K562 (cell line): ENCODE results near the gene RGS3. TPM values are rescaled to one million over a fixed set of nuclear protein-coding genes. Genes with fewer than 3 reads are reported as not detected.
A peak's percentile ranks its signal among the peaks of the same experiment; 100 is the strongest.

Source experiments
- ATAC-seq: fragments of 200-7000 bp; cut with Tn5 transposase; 3 replicates; pipeline ENCODE4 v1.9.1; 2020; ENCODE audit warnings: moderate library complexity
- BruUV-seq: library from RNA; stranded (reverse); fragments of 400-500 nt; replicated peaks from 2 replicates; lab custom pipeline; 2021; lab: Mats Ljungman, UMichigan
- CTCF ChIA-PET: fragments of 300-600 bp; formaldehyde crosslinking; extraction: SDS; loops from one replicate; lab custom pipeline; 2021; ENCODE audit warnings: low intra/inter-chr PET ratio; lab: Yijun Ruan, JAX
- POLR2A ChIA-PET: fragments of 300-600, 350-650 bp; sonication (Branson Sonifier 250); formaldehyde crosslinking; extraction: SDS; loops from one replicate; lab custom pipeline; 2021; ENCODE audit warnings: antibody characterized with exemption, inconsistent platforms; lab: Yijun Ruan, JAX
- DNase-seq, 4 experiments: peaks; one replicate each; pipeline versions ENCODE4 v3.0.0 to v3.0.0-alpha.2; 2011 to 2018; ENCODE audit warnings: low spot score in 3 of 4, mixed read lengths in 3 of 4; ENCODE audit errors: extremely low read depth in 1 of 4
- FAIRE-seq: peaks from 2 replicates; lab custom pipeline; 2011; peaks lifted over from hg19 to GRCh38; lab: Jason Lieb, UNC
- H2AFZ ChIP-seq: 2 replicates; pipeline ENCODE4 v1.6.0; 2011; ENCODE audit warnings: low read depth, low read length, control low read depth, inconsistent platforms
- H3K27ac ChIP-seq: fragments of 200-600 bp; 3 replicates; pipeline ENCODE4 v1.8.0; 2011; ENCODE audit warnings: low read depth, mild to moderate bottlenecking, control low read depth, inconsistent platforms, low read length, moderate library complexity, mixed read lengths; ENCODE audit errors: extremely low read depth
- H3K27me3 ChIP-seq, 2 experiments: fragments of 300-600 bp in 1 of 2; 2 replicates in 1 of 2; 3 replicates in 1 of 2; pipeline versions ENCODE4 v1.6.0 to v1.8.0; 2011; ENCODE audit warnings: inconsistent platforms in 2 of 2, low read length in 2 of 2, mild to moderate bottlenecking in 1 of 2, mixed read lengths in 1 of 2, moderate library complexity in 1 of 2; ENCODE audit not compliant: control insufficient read depth in 2 of 2, insufficient read depth in 2 of 2
- H3K36me3 ChIP-seq: fragments of 300-600 bp; 3 replicates; pipeline ENCODE4 v1.8.0; 2011; ENCODE audit warnings: mild to moderate bottlenecking, low read length, inconsistent platforms; ENCODE audit not compliant: control insufficient read depth, insufficient read depth
- H3K4me1 ChIP-seq, 2 experiments: fragments of 200-600 bp in 1 of 2; replicated peaks in 1 of 2; 2 replicates in 1 of 2; 3 replicates in 1 of 2; pipeline versions ENCODE4 v1.5.1 to v1.8.0; 2011; ENCODE audit warnings: inconsistent platforms in 2 of 2, low read length in 2 of 2, mild to moderate bottlenecking in 1 of 2, mixed read lengths in 1 of 2, moderate library complexity in 1 of 2; ENCODE audit not compliant: control insufficient read depth in 2 of 2, insufficient read depth in 2 of 2
- H3K4me2 ChIP-seq: 2 replicates; pipeline ENCODE4 v1.6.1; 2011; ENCODE audit warnings: low read length, control low read depth, inconsistent platforms, mixed read lengths; ENCODE audit not compliant: insufficient read depth
- H3K4me3 ChIP-seq: fragments of 200-600 bp; sonication (generic), shearing (Covaris generic); 2 replicates; pipeline ENCODE4 v1.5.1; 2016; ENCODE audit warnings: control low read depth, inconsistent platforms
- H3K79me2 ChIP-seq: fragments of 200-600 bp; 3 replicates; pipeline ENCODE4 v1.8.0; 2011; ENCODE audit warnings: low read length, inconsistent platforms; ENCODE audit not compliant: control insufficient read depth, insufficient read depth
- H3K9ac ChIP-seq, 2 experiments: 2 replicates each; pipeline versions ENCODE4 v1.6.0 to v1.6.1; 2011; ENCODE audit warnings: low read depth in 2 of 2, low read length in 2 of 2, control low read depth in 1 of 2, inconsistent platforms in 1 of 2, mild to moderate bottlenecking in 1 of 2, mixed read lengths in 1 of 2; ENCODE audit not compliant: insufficient read depth in 1 of 2
- H3K9me1 ChIP-seq: one replicate; pipeline ENCODE4 v1.6.0; 2011; ENCODE audit warnings: inconsistent platforms, mild to moderate bottlenecking, low read length, moderate library complexity; ENCODE audit not compliant: control insufficient read depth, insufficient read depth
- H3K9me3 ChIP-seq: replicated peaks from 2 replicates; pipeline ENCODE4 v1.5.1; 2011; ENCODE audit warnings: low read depth, low read length, inconsistent platforms; ENCODE audit not compliant: control insufficient read depth, insufficient read depth
- H4K20me1 ChIP-seq: replicated peaks from 2 replicates; pipeline ENCODE4 v1.6.1; 2011; ENCODE audit warnings: low read length, inconsistent platforms, mixed read lengths; ENCODE audit not compliant: control insufficient read depth, insufficient read depth
- CBFB ChIP-seq: sonication (generic); formaldehyde crosslinking; IDR thresholded peaks from 2 replicates; pipeline ENCODE4 v1.4.0; 2020; ENCODE audit warnings: mild to moderate bottlenecking, missing genetic modification reagents
- CC2D1A ChIP-seq: fragments of 450-650 bp; IDR thresholded peaks from 2 replicates; pipeline ENCODE4 v1.6.1; 2017; ENCODE audit warnings: mild to moderate bottlenecking
- DACH1 ChIP-seq: fragments of 450-650 bp; IDR thresholded peaks from 2 replicates; pipeline ENCODE4 v1.6.1; 2018; ENCODE audit not compliant: partially characterized antibody
- HEY1 ChIP-seq: fragments of 250-450 bp; sonication (Bioruptor Pico); IDR thresholded peaks from 2 replicates; pipeline ENCODE4 v1.5.0; 2020; ENCODE audit warnings: mild to moderate bottlenecking, moderate library complexity, borderline replicate concordance
- SMAD2 ChIP-seq: fragments of 150-350 bp; IDR thresholded peaks from 2 replicates; pipeline ENCODE4 v1.6.1; 2014; ENCODE audit warnings: low read depth, mild to moderate bottlenecking, low read length
- YY1 ChIP-seq, 3 experiments: IDR thresholded peaks; 2 replicates each; pipeline ENCODE4 v1.6.1; 2011; ENCODE audit warnings: low read length in 2 of 3, mild to moderate bottlenecking in 2 of 3, moderate library complexity in 2 of 3, borderline replicate concordance in 1 of 3, control low read depth in 1 of 3, low read depth in 1 of 3; ENCODE audit not compliant: insufficient read depth in 3 of 3, insufficient replicate concordance in 2 of 3, control insufficient read depth in 1 of 3, insufficient read length in 1 of 3; ENCODE audit errors: extremely low read depth in 1 of 3
- ZNF134 ChIP-seq: fragments of 250-450 bp; sonication (Bioruptor Pico); conservative IDR thresholded peaks from 2 replicates; pipeline ENCODE4 v1.4.0; 2020
- WGBS: fragments of 100-300 bp; shearing (Covaris generic); methylation state at CpG from one replicate; pipeline ENCODE4 v1.1.6; 2016; ENCODE audit warnings: low coverage, mixed read lengths; ENCODE audit not compliant: insufficient coverage; ENCODE audit errors: missing lambda C conversion rate; 5-methylcytosine and 5-hydroxymethylcytosine counted together
- in situ Hi-C: fragments of 300-500 bp; cut with MboI; formaldehyde crosslinking; loops from 4 replicates; pipeline ENCODE4 v1.15.0; 2018; ENCODE audit warnings: inconsistent platforms, mixed read lengths
- intact Hi-C: fragments of 100-400 bp; cut with micrococcal nuclease; formaldehyde crosslinking; loops from 2 replicates; pipeline ENCODE4 v1.14.2; 2022
- polyA plus RNA-seq, 8 experiments: library from polyadenylated mRNA; depleted of rRNA in 4 of 8; stranded (reverse) in 5 of 8; unstranded in 3 of 8; fragments of >200 nt; fragmentation: Nextera tagmentation in 2 of 8; fragmentation: Illumina TruSeq in 1 of 8; extraction: Ambion mirVana in 2 of 8; extraction: Trizol in 1 of 8; gene quantifications; 2 replicates each; pipeline versions ENCODE4 v1.2.1 to v1.2.3, GENCODE V29; 2011 to 2014; ENCODE audit warnings: inconsistent platforms in 1 of 8, missing spikeins in 1 of 8
- total RNA-seq, 7 experiments: library from RNA; depleted of rRNA in 6 of 7; stranded (reverse); fragments of >200 nt in 6 of 7; fragmentation: Illumina TruSeq in 2 of 7; extraction: Trizol in 2 of 7; gene quantifications; 2 replicates each; pipeline versions ENCODE4 v1.2.1 to v1.2.3, GENCODE V29; 2011 to 2021; ENCODE audit warnings: low replicate concordance in 1 of 7
- TF ChIP-seq, protein P1 (sequence below): sonication (generic); formaldehyde crosslinking; IDR thresholded peaks from 2 replicates; pipeline ENCODE4 v1.8.1; 2023; ENCODE audit warnings: mild to moderate bottlenecking, missing genetic modification reagents
- TF ChIP-seq, protein P2 (sequence below): fragments of 200-800 bp; sonication (Bioruptor generic); IDR thresholded peaks from 2 replicates; pipeline ENCODE4 v1.6.1; 2017; ENCODE audit warnings: missing genetic modification characterization, missing compliant biosample characterization

RGS3 gene
- total and polyA plus RNA-seq, 9 of the 15 experiments (the other 6 are each of a cell fraction or from before 2014, with no cell fraction given): 0.08 to 2.9 (median 0.95) TPM

- TF ChIP-seq, protein P1, sequence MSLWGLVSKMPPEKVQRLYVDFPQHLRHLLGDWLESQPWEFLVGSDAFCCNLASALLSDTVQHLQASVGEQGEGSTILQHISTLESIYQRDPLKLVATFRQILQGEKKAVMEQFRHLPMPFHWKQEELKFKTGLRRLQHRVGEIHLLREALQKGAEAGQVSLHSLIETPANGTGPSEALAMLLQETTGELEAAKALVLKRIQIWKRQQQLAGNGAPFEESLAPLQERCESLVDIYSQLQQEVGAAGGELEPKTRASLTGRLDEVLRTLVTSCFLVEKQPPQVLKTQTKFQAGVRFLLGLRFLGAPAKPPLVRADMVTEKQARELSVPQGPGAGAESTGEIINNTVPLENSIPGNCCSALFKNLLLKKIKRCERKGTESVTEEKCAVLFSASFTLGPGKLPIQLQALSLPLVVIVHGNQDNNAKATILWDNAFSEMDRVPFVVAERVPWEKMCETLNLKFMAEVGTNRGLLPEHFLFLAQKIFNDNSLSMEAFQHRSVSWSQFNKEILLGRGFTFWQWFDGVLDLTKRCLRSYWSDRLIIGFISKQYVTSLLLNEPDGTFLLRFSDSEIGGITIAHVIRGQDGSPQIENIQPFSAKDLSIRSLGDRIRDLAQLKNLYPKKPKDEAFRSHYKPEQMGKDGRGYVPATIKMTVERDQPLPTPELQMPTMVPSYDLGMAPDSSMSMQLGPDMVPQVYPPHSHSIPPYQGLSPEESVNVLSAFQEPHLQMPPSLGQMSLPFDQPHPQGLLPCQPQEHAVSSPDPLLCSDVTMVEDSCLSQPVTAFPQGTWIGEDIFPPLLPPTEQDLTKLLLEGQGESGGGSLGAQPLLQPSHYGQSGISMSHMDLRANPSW (CRISPR knock-in tag): no peak
- TF ChIP-seq CBFB (CRISPR knock-in tag): no peak
Observed at GRCh38 chr9:113585555-113585954, 122.0 kb downstream of the RGS3 start (continued).

- 49% methylated on average over 13 of the region's 14 CpGs for WGBS
- TF ChIP-seq YY1 (IDR thresholded peaks at IDR 0.05; ENCODE audit: borderline replicate concordance in 1 of 3, control insufficient read depth in 1 of 3, extremely low read depth in 1 of 3, insufficient read depth in 3 of 3, insufficient read length in 1 of 3, insufficient replicate concordance in 2 of 3, low read depth in 1 of 3, low read length in 2 of 3) (peak in 1 of 3 experiments; percentile 42), CC2D1A (peak; percentile 79; the same call in 1 of the 2 replicates), SMAD2 (no peak), DACH1 (peak; percentile 80), HEY1 (no peak), ZNF134 (CRISPR knock-in tag) (no peak)
- TF ChIP-seq, protein P2, sequence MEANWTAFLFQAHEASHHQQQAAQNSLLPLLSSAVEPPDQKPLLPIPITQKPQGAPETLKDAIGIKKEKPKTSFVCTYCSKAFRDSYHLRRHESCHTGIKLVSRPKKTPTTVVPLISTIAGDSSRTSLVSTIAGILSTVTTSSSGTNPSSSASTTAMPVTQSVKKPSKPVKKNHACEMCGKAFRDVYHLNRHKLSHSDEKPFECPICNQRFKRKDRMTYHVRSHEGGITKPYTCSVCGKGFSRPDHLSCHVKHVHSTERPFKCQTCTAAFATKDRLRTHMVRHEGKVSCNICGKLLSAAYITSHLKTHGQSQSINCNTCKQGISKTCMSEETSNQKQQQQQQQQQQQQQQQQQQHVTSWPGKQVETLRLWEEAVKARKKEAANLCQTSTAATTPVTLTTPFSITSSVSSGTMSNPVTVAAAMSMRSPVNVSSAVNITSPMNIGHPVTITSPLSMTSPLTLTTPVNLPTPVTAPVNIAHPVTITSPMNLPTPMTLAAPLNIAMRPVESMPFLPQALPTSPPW (CRISPR knock-in tag): peak; percentile 43
Observed at GRCh38 chr9:113587471-113588031, 124.0 kb downstream of the RGS3 start.

More at GRCh38 chr9:113587471-113588031, 124.0 kb downstream of the RGS3 start:
- POLR2A ChIA-PET: interaction anchor here (0.6 to 1.3 kb wide), 3 partner anchors 22 to 141 kb away, joined by 3 to 4 read pairs (median 3); no protein-coding TSS in a partner anchor
- Histone ChIP-seq H3K9me1 (no peaks in the 10 kb centered on the region), H3K4me3 (no peak overlapping the region), H3K4me1 (peaks cover 0 to 7% of the 10 kb centered on the region in 2 experiments; a peak in 2 of 5 replicates), H3K36me3 (no peaks in the 10 kb centered on the region), H3K4me2 (no peak overlapping the region), H2AFZ (0 out of 2 replicates have a peak overlapping the region, but pooled peaks have one; percentile 7), H3K9me3 (no peaks in the 10 kb centered on the region), H3K9ac (no peak overlapping the region), H3K27me3 (no peaks in the 10 kb centered on the region), H3K27ac (no peak overlapping the region), H3K79me2 (no peaks in the 10 kb centered on the region), H4K20me1 (no peaks in the 10 kb centered on the region)
- CTCF ChIA-PET: interaction anchor here (0.6 to 6.1 kb wide), 5 partner anchors 70 to 323 kb away, joined by 3 to 43 read pairs (median 4); partner anchors contain the start of genes CDC26 and PRPF4
- no TSS peak for BruUV-seq
- FAIRE-seq: peak; percentile 57
- in situ Hi-C loops: loop anchor here (5.0 kb wide), 1 partner anchor 140 kb away; no protein-coding TSS in a partner anchor
- peak; percentile 88 for ATAC-seq
- intact Hi-C loops: loop anchor here (1.0 to 2.0 kb wide), 2 partner anchors 232 to 313 kb away; partner anchors contain the start of genes CDC26 and PRPF4
- peak; percentile 74 to 80 (median 77) for DNase-seq
